H9 (cell line): ENCODE measurements around the gene SNUPN. TPM values are rescaled to one million over a fixed set of nuclear protein-coding genes. Genes with fewer than 3 reads are reported as not detected.

Source experiments
- DNase-seq: peaks from one replicate; pipeline ENCODE4 v3.0.0-alpha.2; 2017
- H2AFZ ChIP-seq: one replicate; pipeline ENCODE4 v1.6.1; 2013; ENCODE audit warnings: mild to moderate bottlenecking, low read length, control low read depth, moderate library complexity
- H2AK5ac ChIP-seq: 2 replicates; pipeline ENCODE4 v1.6.1; 2013; ENCODE audit warnings: low read length, control low read depth, mixed read lengths; ENCODE audit not compliant: insufficient read length
- H2BK120ac ChIP-seq: one replicate; pipeline ENCODE4 v1.6.1; 2013; ENCODE audit warnings: low read depth, mild to moderate bottlenecking, low read length, control low read depth, inconsistent platforms; ENCODE audit not compliant: poor library complexity, severe bottlenecking
- H2BK12ac ChIP-seq: 2 replicates; pipeline ENCODE4 v1.6.1; 2013; ENCODE audit warnings: low read length, control low read depth, mixed read lengths, low read depth; ENCODE audit not compliant: insufficient read length
- H2BK15ac ChIP-seq: 2 replicates; pipeline ENCODE4 v1.6.1; 2013; ENCODE audit warnings: low read depth, low read length, control low read depth
- H2BK20ac ChIP-seq: one replicate; pipeline ENCODE4 v1.6.1; 2013; ENCODE audit warnings: low read depth, mild to moderate bottlenecking, low read length, control low read depth, inconsistent platforms; ENCODE audit not compliant: poor library complexity, severe bottlenecking
- H2BK5ac ChIP-seq: 2 replicates; pipeline ENCODE4 v1.6.1; 2013; ENCODE audit warnings: low read length, control low read depth, mixed read lengths; ENCODE audit not compliant: insufficient read length
- H3K14ac ChIP-seq: 2 replicates; pipeline ENCODE4 v1.6.1; 2013; ENCODE audit warnings: low read length, control low read depth; ENCODE audit not compliant: insufficient read depth
- H3K18ac ChIP-seq: 2 replicates; pipeline ENCODE4 v1.6.1; 2013; ENCODE audit warnings: low read depth, mild to moderate bottlenecking, mixed read lengths, low read length, control low read depth; ENCODE audit not compliant: insufficient read length
- H3K23ac ChIP-seq: 2 replicates; pipeline ENCODE4 v1.6.1; 2013; ENCODE audit warnings: low read length, control low read depth, mixed read lengths, low read depth; ENCODE audit not compliant: insufficient read length
- H3K23me2 ChIP-seq: 2 replicates; pipeline ENCODE4 v1.6.1; 2013; ENCODE audit warnings: low read depth, mild to moderate bottlenecking, mixed read lengths, low read length, control low read depth; ENCODE audit not compliant: insufficient read length, poor library complexity, severe bottlenecking
- H3K27ac ChIP-seq: 2 replicates; pipeline ENCODE4 v1.5.1; 2013; ENCODE audit warnings: low read length, control low read depth, mixed read lengths, low read depth; ENCODE audit not compliant: insufficient read length
- H3K27me3 ChIP-seq: 2 replicates; pipeline ENCODE4 v1.6.1; 2013; ENCODE audit warnings: low read length, control low read depth, inconsistent platforms; ENCODE audit not compliant: insufficient read depth
- H3K4ac ChIP-seq: 2 replicates; pipeline ENCODE4 v1.6.1; 2013; ENCODE audit warnings: low read depth, mild to moderate bottlenecking, control low read depth, inconsistent platforms, low read length, moderate library complexity
- H3K4me1 ChIP-seq: 2 replicates; pipeline ENCODE4 v1.6.1; 2013; ENCODE audit warnings: low read length, control low read depth, inconsistent platforms; ENCODE audit not compliant: insufficient read depth
- H3K4me2 ChIP-seq: 2 replicates; pipeline ENCODE4 v1.6.1; 2013; ENCODE audit warnings: low read length, control low read depth, mixed read lengths; ENCODE audit not compliant: insufficient read length, insufficient read depth
- H3K56ac ChIP-seq: 2 replicates; pipeline ENCODE4 v1.6.1; 2013; ENCODE audit warnings: low read depth, mild to moderate bottlenecking, mixed read lengths, low read length, control low read depth; ENCODE audit not compliant: insufficient read length
- H3K79me1 ChIP-seq: 2 replicates; pipeline ENCODE4 v1.6.1; 2013; ENCODE audit warnings: low read depth, mild to moderate bottlenecking, moderate library complexity, low read length, control low read depth, inconsistent platforms; ENCODE audit not compliant: insufficient read depth, poor library complexity, severe bottlenecking
- H3K79me2 ChIP-seq: 2 replicates; pipeline ENCODE4 v1.6.1; 2013; ENCODE audit warnings: low read length, control low read depth, inconsistent platforms; ENCODE audit not compliant: insufficient read depth
- H3K9ac ChIP-seq: 2 replicates; pipeline ENCODE4 v1.6.1; 2013; ENCODE audit warnings: low read length, control low read depth, mixed read lengths; ENCODE audit not compliant: insufficient read length; ENCODE audit errors: extremely low read depth
- H3K9me3 ChIP-seq: one replicate; pipeline ENCODE4 v1.6.1; 2013; ENCODE audit warnings: low read depth, low read length, inconsistent platforms; ENCODE audit not compliant: control insufficient read depth
- H3T11ph ChIP-seq: one replicate; pipeline ENCODE4 v1.6.1; 2013; ENCODE audit warnings: mild to moderate bottlenecking, low read length, control low read depth, inconsistent platforms
- H4K20me1 ChIP-seq: one replicate; pipeline ENCODE4 v1.6.1; 2013; ENCODE audit not compliant: control insufficient read depth, insufficient read length, insufficient read depth
- H4K5ac ChIP-seq: 2 replicates; pipeline ENCODE4 v1.6.1; 2013; ENCODE audit warnings: low read depth, mild to moderate bottlenecking, mixed read lengths, low read length, control low read depth; ENCODE audit not compliant: insufficient read length
- H4K8ac ChIP-seq: replicated peaks from 2 replicates; pipeline ENCODE4 v1.6.1; 2013; ENCODE audit warnings: low read length, control low read depth, mixed read lengths, low read depth; ENCODE audit not compliant: insufficient read length
- H4K91ac ChIP-seq: 2 replicates; pipeline ENCODE4 v1.6.1; 2013; ENCODE audit warnings: low read depth, mild to moderate bottlenecking, moderate library complexity, mixed read lengths, low read length, control low read depth; ENCODE audit not compliant: insufficient read length
- H3K27ac Mint-ChIP-seq, 3 experiments: 2 replicates in 2 of 3; 3 replicates in 1 of 3; pipeline ENCODE4 v1.8.0; 2020 to 2021; ENCODE audit warnings: mixed read lengths in 3 of 3, mild to moderate bottlenecking in 1 of 3, moderate library complexity in 1 of 3
- H3K27me3 Mint-ChIP-seq: 2 replicates; pipeline ENCODE4 v1.8.0; 2021; ENCODE audit warnings: low read depth, mild to moderate bottlenecking, moderate library complexity, mixed read lengths
- H3K36me3 Mint-ChIP-seq, 3 experiments: 2 replicates in 2 of 3; 3 replicates in 1 of 3; pipeline ENCODE4 v1.8.0; 2020 to 2021; ENCODE audit warnings: low read depth in 3 of 3, mixed read lengths in 3 of 3; ENCODE audit not compliant: insufficient read depth in 1 of 3
- H3K4me1 Mint-ChIP-seq, 2 experiments: 2 replicates each; pipeline ENCODE4 v1.8.0; 2020; ENCODE audit warnings: mixed read lengths in 2 of 2
- H3K4me3 Mint-ChIP-seq, 2 experiments: 2 replicates in 1 of 2; 3 replicates in 1 of 2; pipeline ENCODE4 v1.8.0; 2020 to 2021; ENCODE audit warnings: mild to moderate bottlenecking in 2 of 2, mixed read lengths in 2 of 2, moderate library complexity in 1 of 2
- H3K9me3 Mint-ChIP-seq, 2 experiments: 2 replicates in 1 of 2; 3 replicates in 1 of 2; pipeline ENCODE4 v1.8.0; 2020; ENCODE audit warnings: mild to moderate bottlenecking in 2 of 2, mixed read lengths in 2 of 2, moderate library complexity in 1 of 2
- CTCF ChIP-seq: fragments of 200-600 bp; sonication (generic); conservative IDR thresholded peaks from 3 replicates; pipeline ENCODE4 v1.8.0; 2021; ENCODE audit warnings: antibody characterized with exemption, mild to moderate bottlenecking
- WGBS: extraction: QIAGEN DNeasy Blood & Tissue Kit; methylation state at CpG from one replicate; pipeline ENCODE4 v1.1.7; 2013; ENCODE audit warnings: missing lambda C conversion rate, low lambda C conversion rate, mixed read lengths; ENCODE audit not compliant: insufficient read length; ENCODE audit errors: extremely low coverage; 5-methylcytosine and 5-hydroxymethylcytosine counted together
- total RNA-seq: library from RNA; stranded (reverse); gene quantifications from 2 replicates; pipeline ENCODE4 v1.2.1, GENCODE V29; 2021

SNUPN gene
- total RNA-seq, 1 experiment from 2014 or later = 32.7 TPM

- Histone ChIP-seq H3K9ac (no peak overlapping the region), H3K4me1 (peaks cover 3% of the 10 kb centered on the region; the same call in 1 of the 2 replicates), H3K23ac (no peak overlapping the region), H4K5ac (no peak overlapping the region), H2AK5ac (no peak overlapping the region), H2BK5ac (no peak overlapping the region), H3K9me3 (no peaks in the 10 kb centered on the region), H3K18ac (no peak overlapping the region), H2BK120ac (no peak overlapping the region), H4K91ac (no peak overlapping the region), H3K4ac (no peak overlapping the region), H3K4me2 (no peak overlapping the region), H2BK12ac (no peak overlapping the region), H3K14ac (no peak overlapping the region; the same call in 1 of the 2 replicates), H3K79me2 (peaks cover 9% of the 10 kb centered on the region; the same call in 1 of the 2 replicates), H3T11ph (no peak overlapping the region), H3K27ac (no peak overlapping the region), H3K79me1 (no peaks in the 10 kb centered on the region), H2BK20ac (no peak overlapping the region), H2AFZ (no peak overlapping the region), H3K56ac (no peak overlapping the region), H4K8ac (no peak overlapping the region), H3K23me2 (peaks cover 17% of the 10 kb centered on the region), H2BK15ac (no peak overlapping the region), H4K20me1 (no peaks in the 10 kb centered on the region), H3K27me3 (peaks cover 4% of the 10 kb centered on the region; the same call in 1 of the 2 replicates)
- Mint-ChIP-seq H3K27ac (peak overlapping the region in 1 of 3 experiments; percentile 44; a peak in 2 of 7 replicates), H3K4me3 (peak overlapping the region; percentile 93 to 97), H3K27me3 (peaks cover 22% of the 10 kb centered on the region), H3K36me3 (peaks cover 10 to 37% (median 26%) of the 10 kb centered on the region in 3 experiments), H3K4me1 (peaks cover 56 to 57% of the 10 kb centered on the region in 2 experiments), H3K9me3 (no peaks in the 10 kb centered on the region)
- DNase-seq = no peak
- no CpG with 5 or more reads among the region's 18 CpGs for WGBS
- no peak for TF ChIP-seq CTCF
Observed at GRCh38 chr15:75649848-75650247, 24.3 kb upstream of the SNUPN start.
